ENCODE data around the gene GRIN2C.

DNA sequence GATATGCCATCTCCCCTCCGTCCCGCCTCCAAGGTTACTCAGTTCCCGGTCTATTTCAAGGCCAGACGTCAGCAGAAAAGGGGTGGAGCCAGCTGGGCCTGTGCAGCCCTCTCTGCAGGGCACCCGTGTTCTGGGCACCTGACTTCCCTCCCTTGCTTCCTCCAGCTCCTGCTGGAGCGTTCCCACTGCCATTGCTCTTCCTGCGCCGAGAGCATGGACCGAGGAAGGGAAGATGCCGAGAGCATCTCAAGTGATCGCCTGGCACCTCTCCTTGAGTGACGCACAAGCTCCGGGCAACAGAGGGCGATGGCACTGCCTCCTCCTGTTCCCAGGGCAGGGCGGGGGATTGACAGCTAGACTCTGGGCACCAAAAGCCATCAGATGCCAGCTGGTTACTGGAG lies 54.1 kb downstream of the GRIN2C start:
- TF ChIP-seq, protein P1, sequence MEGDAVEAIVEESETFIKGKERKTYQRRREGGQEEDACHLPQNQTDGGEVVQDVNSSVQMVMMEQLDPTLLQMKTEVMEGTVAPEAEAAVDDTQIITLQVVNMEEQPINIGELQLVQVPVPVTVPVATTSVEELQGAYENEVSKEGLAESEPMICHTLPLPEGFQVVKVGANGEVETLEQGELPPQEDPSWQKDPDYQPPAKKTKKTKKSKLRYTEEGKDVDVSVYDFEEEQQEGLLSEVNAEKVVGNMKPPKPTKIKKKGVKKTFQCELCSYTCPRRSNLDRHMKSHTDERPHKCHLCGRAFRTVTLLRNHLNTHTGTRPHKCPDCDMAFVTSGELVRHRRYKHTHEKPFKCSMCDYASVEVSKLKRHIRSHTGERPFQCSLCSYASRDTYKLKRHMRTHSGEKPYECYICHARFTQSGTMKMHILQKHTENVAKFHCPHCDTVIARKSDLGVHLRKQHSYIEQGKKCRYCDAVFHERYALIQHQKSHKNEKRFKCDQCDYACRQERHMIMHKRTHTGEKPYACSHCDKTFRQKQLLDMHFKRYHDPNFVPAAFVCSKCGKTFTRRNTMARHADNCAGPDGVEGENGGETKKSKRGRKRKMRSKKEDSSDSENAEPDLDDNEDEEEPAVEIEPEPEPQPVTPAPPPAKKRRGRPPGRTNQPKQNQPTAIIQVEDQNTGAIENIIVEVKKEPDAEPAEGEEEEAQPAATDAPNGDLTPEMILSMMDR (conservative IDR thresholded peaks at IDR 0.05) = no peak
- TF ChIP-seq ZFX (IDR thresholded peaks at IDR 0.05) = no peak

Measured in C4-2B (cell line).